SK-MEL-5 (cell line): ENCODE data around the gene SLC35F3. TPM values are rescaled to one million over a fixed set of nuclear protein-coding genes. Genes with fewer than 3 reads are reported as not detected.

ENCODE experiments used
- DNase-seq: peaks from one replicate; pipeline ENCODE4 v3.0.0-alpha.2; 2016; ENCODE audit warnings: low read depth, low spot score
- in situ Hi-C: cut with HindIII; loops from 2 replicates; pipeline ENCODE4 v1.10.0; 2016; ENCODE audit warnings: low sequenced_read_pairs, high pct_unique_total_duplicates, low pct_unique_long_range_greater_than_20kb
- total RNA-seq: library from RNA; depleted of rRNA; stranded (reverse); fragments of >200 nt; shearing (Covaris generic); gene quantifications from 2 replicates; pipeline ENCODE4 v1.2.3, GENCODE V29; 2014

The SLC35F3 gene
- total RNA-seq, 1 experiment from 2014 or later: 0.03 TPM

DNA sequence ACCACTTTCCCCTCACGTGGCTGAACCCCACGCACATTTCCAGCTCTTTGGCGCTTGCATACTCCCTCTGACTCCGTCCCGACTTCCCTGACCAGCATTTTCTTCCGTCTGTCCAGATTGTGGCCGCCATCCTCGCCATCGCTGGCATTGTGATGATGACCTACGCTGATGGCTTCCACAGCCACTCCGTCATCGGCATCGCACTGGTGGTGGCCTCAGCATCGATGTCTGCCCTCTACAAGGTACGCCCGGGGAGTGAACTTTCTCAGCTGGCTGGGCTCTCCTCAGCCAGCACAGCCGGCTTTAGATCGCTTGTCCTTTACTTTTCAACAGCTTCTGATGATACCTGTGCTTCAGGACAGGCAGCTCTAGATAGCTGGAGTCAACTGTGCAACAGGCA is 412.0 kb downstream of the SLC35F3 start:
- in situ Hi-C loops: no loop called here
- no peak for DNase-seq

DNA sequence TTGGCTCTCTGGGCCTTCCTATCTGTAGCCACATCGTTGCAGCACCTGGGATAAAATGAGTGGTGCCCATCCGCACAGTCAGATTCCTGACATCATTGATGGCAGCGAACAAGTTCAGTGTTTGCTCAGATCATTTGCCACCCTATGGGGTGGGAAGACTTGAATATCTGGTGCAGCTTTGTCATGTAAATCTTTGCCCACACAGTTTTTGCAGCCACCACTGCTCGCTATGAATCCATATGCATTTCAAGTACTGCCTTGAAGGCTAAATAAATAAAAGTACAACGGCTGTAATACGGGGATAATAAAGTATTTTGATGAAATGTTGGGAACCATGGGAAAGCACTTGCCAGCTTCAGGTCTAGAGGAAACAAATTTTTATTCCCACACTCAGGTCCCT is 412.5 kb downstream of the SLC35F3 start:
- in situ Hi-C loops: no loop called here

DNA sequence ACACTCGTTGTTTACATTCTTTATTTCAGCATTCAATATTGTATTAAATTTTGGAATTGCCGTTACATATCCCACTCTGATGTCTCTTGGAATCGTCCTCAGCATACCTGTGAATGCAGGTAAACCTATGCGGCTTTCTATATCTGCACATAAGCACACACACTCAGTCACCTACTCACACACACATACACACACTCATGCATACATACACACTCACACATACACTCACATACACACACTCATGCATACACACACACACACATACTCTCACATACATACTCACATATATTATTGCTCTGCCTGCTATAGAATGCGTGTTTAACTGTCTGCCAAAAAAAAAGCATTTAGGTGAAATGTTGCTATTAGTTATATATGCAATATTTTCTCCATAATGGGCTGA is 415.6 kb downstream of the SLC35F3 start:
- DNase-seq: no peak
- in situ Hi-C loops: no loop called here

More for the DNA sequence above, 412.5 kb downstream of the SLC35F3 start:
- DNase-seq: no peak

DNA sequence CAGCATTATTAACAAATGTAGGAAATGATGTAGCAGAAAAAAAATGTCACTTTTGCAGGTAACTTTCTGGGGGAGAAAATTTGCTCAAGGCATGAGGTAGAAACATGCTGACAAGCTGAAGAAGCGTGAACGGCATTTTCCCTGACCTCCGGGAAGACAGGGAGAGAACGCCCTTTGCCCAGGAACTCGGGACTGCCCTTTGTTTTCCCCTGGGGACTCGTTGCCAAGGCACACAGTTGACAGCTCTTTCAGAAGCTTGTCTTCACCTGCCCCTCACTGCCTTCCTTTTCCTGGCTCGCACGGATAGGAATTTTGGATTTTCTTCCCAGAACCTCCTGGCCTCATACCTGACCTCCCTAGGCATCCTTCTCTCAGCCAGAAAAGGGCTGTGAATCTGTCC is 416.1 kb downstream of the SLC35F3 start:
- in situ Hi-C loops: no loop called here

DNA sequence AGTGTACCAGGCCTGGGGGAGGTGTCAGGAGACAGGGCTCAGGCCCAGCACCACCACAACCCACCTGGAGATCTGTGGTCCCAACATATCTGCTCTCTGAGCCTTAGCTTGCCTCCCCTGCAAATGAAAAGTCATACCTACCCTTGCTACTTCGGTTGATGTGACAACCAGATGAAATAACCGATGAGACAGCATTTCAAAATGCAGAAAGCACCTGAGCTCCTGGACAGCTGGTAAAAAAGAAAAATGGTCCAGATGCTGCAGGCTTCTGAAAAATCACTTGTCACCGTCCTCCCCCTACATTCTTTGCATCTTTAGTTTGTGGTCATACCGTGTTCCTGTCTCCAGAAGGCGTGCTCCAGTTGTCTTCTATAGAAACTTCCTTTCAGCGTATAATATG is 416.8 kb downstream of the SLC35F3 start:
- in situ Hi-C loops: no loop called here
- DNase-seq: no peak

More for the DNA sequence above, 416.1 kb downstream of the SLC35F3 start:
- DNase-seq: no peak

DNA sequence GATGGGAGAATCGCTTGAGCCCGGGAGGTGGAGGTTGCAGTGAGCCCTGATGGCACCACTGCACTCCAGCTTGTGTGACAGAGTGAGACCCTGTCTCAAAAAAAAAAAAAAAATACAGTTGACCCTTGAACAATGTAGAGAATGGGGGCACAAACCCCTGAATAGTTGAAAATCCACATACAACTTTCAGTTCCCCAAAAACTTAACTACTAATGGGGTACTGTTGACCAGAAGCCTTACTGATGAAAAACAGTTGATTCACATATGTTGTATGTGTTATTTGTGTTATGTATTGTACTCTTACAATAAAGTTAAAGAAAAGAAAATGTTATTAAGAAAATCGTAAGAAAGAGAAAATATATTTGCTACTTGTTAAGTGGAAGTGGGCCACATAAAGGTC is 417.6 kb downstream of the SLC35F3 start:
- in situ Hi-C loops: no loop called here
- no peak for DNase-seq

DNA sequence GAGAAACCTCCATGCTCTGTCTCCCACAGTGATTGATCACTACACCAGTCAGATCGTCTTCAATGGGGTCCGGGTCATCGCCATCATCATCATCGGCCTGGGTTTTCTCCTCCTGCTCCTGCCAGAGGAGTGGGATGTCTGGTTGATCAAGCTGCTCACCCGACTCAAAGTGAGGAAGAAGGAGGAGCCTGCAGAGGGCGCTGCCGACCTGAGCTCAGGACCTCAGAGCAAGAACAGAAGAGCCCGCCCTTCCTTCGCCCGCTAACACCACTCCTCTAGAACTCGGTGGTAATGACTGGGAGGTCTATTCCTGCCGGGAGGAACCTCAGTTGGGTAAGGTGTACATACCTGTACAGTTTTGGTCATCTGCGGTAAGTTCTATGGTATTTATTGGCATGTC is 418.5 kb downstream of the SLC35F3 start:
- peak; percentile 81 for DNase-seq
- in situ Hi-C loops: no loop called here

DNA sequence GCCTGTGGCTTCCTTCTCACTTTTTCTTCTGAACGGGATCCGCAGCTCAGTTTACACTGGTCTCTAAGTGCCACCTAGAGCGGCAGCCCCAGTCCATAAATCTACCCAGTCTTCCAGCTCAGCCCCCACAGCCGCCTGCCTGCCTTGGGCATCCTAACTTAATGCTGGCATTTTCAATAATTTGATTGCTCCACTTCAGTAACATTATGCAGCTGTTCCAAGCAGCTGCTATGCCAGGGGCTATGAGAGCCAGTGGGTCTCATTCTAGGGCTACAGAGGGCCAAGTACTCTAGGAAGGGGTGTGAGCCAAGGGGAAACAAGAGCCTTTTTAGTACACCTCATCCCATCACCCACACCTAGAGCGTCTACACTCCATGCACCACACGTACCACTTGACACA is 420.3 kb downstream of the SLC35F3 start:
- in situ Hi-C loops: no loop called here
- DNase-seq: no peak

DNA sequence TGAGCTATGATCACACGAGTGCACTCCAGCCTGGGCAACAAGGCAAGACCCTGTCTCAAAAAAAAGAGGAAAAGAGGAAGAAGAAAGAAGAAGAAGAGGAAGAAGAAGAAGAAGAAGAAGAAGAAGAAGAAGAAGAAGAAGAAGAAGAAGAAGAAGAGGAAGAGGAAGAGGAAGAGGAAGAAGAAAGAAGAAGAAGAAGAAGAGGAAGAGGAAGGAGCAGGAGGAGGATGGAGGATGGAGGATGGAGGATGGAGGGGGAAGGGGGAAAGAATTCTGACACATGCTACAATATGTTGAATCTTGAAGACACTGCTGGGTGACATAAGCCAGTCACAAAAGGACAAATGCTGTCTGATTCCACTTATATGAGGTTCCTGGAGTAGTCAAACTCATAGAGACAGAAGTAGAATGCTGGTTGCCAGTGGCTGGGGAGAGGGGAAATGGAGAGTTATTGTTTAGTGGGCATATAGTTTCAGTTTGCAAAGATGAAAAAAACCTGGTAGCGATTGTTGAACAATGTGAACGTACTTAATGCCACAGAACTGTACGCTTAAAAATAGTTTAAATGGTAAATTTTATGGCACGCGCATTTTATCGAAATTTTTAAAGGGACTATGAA is 421.5 kb downstream of the SLC35F3 start:
- in situ Hi-C loops: no loop called here

DNA sequence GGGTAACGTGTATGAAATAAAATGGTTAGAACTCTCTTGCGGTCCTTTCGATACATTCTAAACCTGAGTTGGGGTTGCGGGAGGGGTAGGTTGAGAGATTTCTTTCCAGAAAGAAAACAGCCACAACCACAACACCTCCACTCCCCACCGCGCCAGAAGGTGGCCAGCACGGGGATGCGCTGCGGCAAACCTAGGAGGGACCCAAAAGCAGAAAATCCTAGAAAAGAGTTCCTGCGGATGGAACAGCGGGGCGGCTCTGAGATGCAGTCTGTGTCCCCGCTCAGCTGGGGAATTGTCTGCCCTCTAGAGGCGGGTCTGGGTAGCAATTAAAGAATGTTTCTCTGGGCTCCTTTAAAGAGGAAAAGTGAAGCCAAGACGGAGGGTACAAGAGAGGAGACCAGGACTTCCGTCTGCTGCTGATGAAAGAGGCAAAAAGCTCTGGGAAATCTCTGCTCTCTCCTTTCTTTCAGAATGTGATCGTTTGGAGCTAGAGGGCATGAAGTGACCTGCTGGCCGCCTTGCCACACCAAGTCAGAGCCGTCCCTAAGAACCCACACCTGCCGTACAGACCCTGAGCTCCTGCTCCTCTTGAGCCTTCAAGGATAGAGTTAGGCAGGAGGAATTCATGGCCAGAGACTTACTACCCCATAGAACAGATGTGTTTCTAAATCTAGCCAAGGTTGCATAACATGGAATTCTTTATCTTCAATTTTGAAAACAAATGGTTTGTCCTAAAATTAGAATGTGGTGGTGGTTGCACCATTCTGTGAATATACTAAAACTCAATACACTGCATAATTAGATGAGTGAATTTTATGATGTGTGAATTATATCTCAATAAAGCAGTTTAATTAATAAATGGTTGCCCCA is 422.3 kb downstream of the SLC35F3 start:
- peak; percentile 77 for DNase-seq
- in situ Hi-C loops: no loop called here

More for the DNA sequence above, 421.5 kb downstream of the SLC35F3 start:
- DNase-seq: no peak

DNA sequence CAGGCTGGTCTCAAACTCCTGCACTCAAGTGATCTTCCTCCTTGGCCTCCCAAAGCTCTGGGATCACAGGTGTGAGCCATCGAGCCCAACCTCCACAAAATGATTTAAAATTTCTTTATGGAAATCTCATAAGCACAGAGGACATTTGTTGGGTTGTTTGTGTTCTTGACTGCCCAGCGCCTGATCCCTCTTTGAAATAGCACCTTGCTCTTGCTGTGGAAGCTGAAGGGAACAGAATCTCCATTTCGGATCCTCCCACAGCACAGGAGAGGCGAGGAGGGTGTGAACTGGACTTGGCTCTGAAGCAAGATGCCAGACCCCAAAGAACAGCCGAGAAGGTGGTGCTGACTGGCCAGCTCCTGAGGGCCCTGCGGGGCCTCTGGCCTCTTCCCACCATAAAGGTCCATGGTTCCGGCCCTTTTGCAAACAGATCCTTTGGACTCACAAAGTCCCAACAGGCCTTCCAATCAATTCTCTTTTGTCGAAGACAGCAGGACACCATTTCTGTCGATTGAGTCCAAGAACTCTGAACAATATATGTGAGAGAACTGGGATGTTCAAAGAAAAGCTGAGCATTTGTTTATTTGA is 423.2 kb downstream of the SLC35F3 start:
- DNase-seq: no peak
- in situ Hi-C loops: no loop called here

DNA sequence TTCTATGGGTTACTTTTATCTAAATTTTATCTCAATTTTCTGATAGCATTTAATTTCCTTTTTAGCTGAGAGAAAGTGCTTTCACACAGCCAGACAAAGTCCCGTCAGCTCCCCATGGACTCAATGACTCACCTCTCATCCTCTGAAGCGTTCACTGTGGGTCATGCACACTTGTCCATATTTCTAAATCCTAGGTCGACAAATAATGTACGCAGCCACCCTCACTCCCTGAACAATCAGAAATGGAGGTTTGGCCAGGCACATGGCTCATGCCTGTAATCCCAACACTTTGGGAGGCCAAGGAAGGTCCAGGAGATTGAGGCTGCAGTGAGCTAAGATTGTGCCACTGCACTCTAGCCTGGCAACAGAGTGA is 426.4 kb downstream of the SLC35F3 start:
- in situ Hi-C loops: no loop called here
- no peak for DNase-seq

DNA sequence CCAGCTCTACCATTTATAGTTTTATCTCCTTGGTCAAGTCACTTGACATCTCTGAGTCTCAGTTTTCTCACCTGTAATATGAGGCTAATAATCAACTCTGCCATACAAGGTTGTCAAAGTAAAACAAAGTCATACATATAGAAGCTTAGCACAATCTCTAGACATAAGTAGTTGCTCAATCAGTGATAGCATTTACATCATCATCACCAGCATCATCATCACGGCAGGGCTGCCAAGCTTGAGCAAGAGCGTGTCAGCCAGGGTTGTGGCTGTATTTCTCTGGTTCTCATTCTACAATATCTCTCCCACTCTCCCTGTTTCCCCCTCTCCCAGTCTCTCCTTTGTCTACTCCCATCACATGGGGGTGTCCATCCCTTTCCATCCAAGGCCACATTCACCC is 427.0 kb downstream of the SLC35F3 start:
- in situ Hi-C loops: no loop called here

DNA sequence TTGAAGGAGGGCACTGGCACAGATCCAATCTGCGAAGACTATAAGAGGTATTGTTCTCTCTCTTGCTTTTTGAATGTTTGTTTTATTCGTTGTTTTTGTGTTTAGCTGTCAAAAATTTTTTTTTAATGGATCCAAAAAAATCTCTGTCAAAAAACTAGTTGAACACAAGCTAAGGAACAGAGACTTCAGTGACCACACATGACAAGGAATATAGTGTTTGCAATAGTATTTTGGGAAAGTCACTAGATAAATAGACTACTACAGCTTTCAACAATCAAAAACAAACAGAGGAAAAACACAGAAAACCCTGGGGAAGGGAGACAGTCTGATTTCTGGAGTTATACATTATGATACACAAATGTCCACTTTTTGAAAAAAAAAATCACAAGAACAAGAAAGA is 431.9 kb downstream of the SLC35F3 start:
- no peak for DNase-seq
- in situ Hi-C loops: no loop called here

More for the DNA sequence above, 427.0 kb downstream of the SLC35F3 start:
- no peak for DNase-seq

DNA sequence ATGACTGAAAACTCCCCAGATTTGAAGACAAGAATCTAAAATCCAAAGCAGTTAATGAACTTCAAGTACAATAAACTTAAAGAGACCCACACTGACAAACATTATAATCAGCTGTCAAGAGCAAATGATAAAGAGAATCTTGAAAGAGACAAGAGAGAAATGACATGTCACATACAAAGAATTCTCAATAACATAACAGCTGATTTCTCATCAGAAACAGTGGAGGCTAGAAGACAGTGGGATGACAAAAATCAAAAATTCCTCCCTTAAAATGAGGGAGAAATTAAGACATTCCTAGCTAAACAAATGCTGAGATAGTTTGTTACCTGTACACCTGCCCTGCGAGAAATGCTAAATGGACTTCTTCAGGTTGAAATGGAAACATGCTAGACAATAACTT is 432.8 kb downstream of the SLC35F3 start:
- in situ Hi-C loops: no loop called here
- no peak for DNase-seq

DNA sequence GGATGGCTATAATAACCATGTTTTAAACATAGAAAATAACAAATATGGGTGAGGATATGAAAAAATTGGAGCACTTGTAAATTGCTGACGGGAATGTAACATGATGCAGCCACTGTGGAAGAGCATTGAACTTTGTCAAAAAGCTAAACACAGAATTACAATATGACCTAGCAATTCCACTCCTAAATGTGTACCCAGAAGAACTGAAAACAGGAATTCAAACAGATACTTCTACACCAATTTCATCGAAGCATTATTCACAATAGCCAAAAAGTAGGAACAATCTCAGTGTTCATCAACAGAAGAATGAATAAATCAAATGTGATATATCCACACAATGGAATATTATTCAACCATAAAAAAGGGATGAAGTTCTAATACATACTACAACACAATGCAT is 436.1 kb downstream of the SLC35F3 start:
- in situ Hi-C loops: no loop called here

DNA sequence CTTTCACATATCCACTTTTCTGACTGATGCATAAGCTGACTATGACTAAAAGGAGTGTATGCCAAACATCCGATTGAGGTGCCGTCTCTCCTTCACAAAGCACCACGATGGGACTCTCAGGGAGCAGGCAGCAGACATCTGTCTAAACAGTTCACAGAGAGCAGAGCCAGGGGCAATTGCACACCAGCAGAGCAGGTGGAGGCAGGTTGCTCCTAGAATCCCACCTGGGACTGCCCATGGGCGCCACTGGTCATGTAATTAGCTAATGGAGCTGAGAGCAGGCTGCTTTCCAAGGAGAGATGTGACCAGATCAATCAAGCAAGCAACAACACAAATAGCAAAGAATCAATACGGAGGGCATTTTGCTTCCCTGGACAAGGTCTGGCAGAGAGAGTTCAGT is 438.3 kb downstream of the SLC35F3 start:
- DNase-seq: no peak
- in situ Hi-C loops: no loop called here

More for the DNA sequence above, 436.1 kb downstream of the SLC35F3 start:
- DNase-seq: no peak

DNA sequence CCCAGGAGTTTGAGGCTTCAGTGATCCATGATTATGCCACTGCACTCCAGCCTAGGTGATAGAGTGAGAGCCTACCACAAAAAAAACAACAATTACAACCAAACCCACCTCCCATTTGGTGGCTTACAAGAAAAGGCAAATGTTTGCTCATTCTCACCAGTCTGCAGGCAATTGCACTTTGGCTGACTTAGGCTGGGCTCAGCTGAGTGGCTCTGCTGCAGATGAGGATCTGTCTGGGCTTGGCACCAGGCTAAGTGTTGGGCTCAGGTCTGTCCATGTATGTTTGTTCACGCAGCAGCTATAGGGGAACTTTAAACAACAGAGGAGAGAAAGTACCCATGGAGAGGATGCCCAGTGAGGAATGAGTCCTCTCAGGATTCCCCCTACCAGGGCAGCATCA is 440.8 kb downstream of the SLC35F3 start:
- DNase-seq: no peak
- in situ Hi-C loops: no loop called here

DNA sequence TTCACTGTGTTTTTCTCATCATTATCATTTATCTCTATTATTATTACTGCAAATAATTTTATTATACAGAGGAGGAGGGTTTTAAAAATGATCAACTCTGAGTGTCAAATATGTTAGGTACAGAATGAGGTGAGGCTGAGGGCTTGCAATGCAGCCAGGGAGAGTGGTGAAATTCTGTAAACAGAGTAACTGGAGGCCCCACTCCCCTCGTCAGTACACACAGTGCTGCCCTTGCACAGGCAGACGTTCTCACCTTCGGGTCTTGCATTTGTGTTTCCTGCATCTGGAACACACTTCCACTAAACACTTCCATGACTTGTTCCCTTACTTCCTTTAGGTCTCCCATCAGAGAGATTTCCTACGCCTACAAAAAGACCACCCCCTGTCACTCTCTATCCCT is 444.5 kb downstream of the SLC35F3 start:
- in situ Hi-C loops: no loop called here
- DNase-seq: no peak
